Stimulated activated naive CD8-positive, alpha-beta T cell treated with anti-CD3 and anti-CD28 coated beads, Interleukin-15, Interleukin-2, amounts not matched to agents 100 ng/mL and 50 ng/mL, for 24 hours (primary cell): ENCODE data around the gene RPUSD3.

ENCODE experiments used
- H3K27ac Mint-ChIP-seq: one replicate; pipeline ENCODE4 v1.8.0; 2021; ENCODE audit warnings: mild to moderate bottlenecking, mixed read lengths
- H3K27me3 Mint-ChIP-seq: one replicate; pipeline ENCODE4 v1.8.0; 2021; ENCODE audit warnings: mixed read lengths
- H3K36me3 Mint-ChIP-seq: one replicate; pipeline ENCODE4 v1.8.0; 2021; ENCODE audit warnings: low read depth, mixed read lengths
- H3K4me1 Mint-ChIP-seq: one replicate; pipeline ENCODE4 v1.8.0; 2021; ENCODE audit warnings: low read depth, mixed read lengths
- H3K4me3 Mint-ChIP-seq: one replicate; pipeline ENCODE4 v1.8.0; 2021; ENCODE audit warnings: mild to moderate bottlenecking, mixed read lengths
- H3K9me3 Mint-ChIP-seq: one replicate; pipeline ENCODE4 v1.8.0; 2021; ENCODE audit warnings: mixed read lengths

Gene RPUSD3

GRCh38 chr3:9843715-9844438, at the start of gene RPUSD3:
TSS of gene RPUSD3 (minus strand) at chr3:9844008. CDS start at chr3:9843990, 18 bp downstream.
- H3K4me3 Mint-ChIP-seq = peak within 1 kb of the TSS; percentile 97
- no peaks in the 10 kb centered on the region for H3K27me3 Mint-ChIP-seq
- H3K9me3 Mint-ChIP-seq = no peaks in the 10 kb centered on the region
- H3K27ac Mint-ChIP-seq = peak within 1 kb of the TSS; percentile 94
- H3K36me3 Mint-ChIP-seq = peaks cover 28% of the 10 kb centered on the region
- peaks cover 30% of the 10 kb centered on the region for H3K4me1 Mint-ChIP-seq

GRCh38 chr3:9891072-9891622, 47.3 kb upstream of the RPUSD3 start:
- H3K9me3 Mint-ChIP-seq = peaks cover 4% of the 10 kb centered on the region
- peaks cover 52% of the 10 kb centered on the region for H3K4me1 Mint-ChIP-seq
- no peaks in the 10 kb centered on the region for H3K27me3 Mint-ChIP-seq
- peaks cover 45% of the 10 kb centered on the region for H3K36me3 Mint-ChIP-seq
- H3K27ac Mint-ChIP-seq = peak overlapping the region; percentile 95
- H3K4me3 Mint-ChIP-seq = peak overlapping the region; percentile 94

- H3K27me3 Mint-ChIP-seq = no peaks in the 10 kb centered on the region
- peaks cover 4% of the 10 kb centered on the region for H3K9me3 Mint-ChIP-seq
- peak within 1 kb of the TSS; percentile 95 for H3K27ac Mint-ChIP-seq
- H3K36me3 Mint-ChIP-seq = peaks cover 40% of the 10 kb centered on the region
- H3K4me1 Mint-ChIP-seq = peaks cover 47% of the 10 kb centered on the region
- H3K4me3 Mint-ChIP-seq = peak within 1 kb of the TSS; percentile 94
These were observed 46.7 kb upstream of the RPUSD3 start, which contains the start of gene JAGN1 for GRCh38 chr3:9890249-9891071. TSS of gene JAGN1 (plus strand) at chr3:9890610. CDS start at chr3:9890723, 113 bp downstream.

- no peak overlapping the region for H3K27ac Mint-ChIP-seq
- H3K4me1 Mint-ChIP-seq = peaks cover 37% of the 10 kb centered on the region
- H3K36me3 Mint-ChIP-seq = peaks cover 33% of the 10 kb centered on the region
- no peaks in the 10 kb centered on the region for H3K27me3 Mint-ChIP-seq
- no peaks in the 10 kb centered on the region for H3K9me3 Mint-ChIP-seq
- H3K4me3 Mint-ChIP-seq = peak overlapping the region; percentile 94
These were observed 45.6 kb upstream of the RPUSD3 start for GRCh38 chr3:9889405-9889804.

- Mint-ChIP-seq H3K4me1 (peaks cover 29% of the 10 kb centered on the region), H3K27ac (no peak overlapping the region), H3K9me3 (no peaks in the 10 kb centered on the region), H3K36me3 (peaks cover 24% of the 10 kb centered on the region), H3K4me3 (no peak overlapping the region), H3K27me3 (no peaks in the 10 kb centered on the region)
These were observed 44.7 kb upstream of the RPUSD3 start for GRCh38 chr3:9888540-9888939.

GRCh38 chr3:9887480-9887879, 43.7 kb upstream of the RPUSD3 start:
- H3K36me3 Mint-ChIP-seq = peaks cover 14% of the 10 kb centered on the region
- no peaks in the 10 kb centered on the region for H3K9me3 Mint-ChIP-seq
- H3K4me3 Mint-ChIP-seq = no peak overlapping the region
- H3K27me3 Mint-ChIP-seq = no peaks in the 10 kb centered on the region
- peaks cover 19% of the 10 kb centered on the region for H3K4me1 Mint-ChIP-seq
- H3K27ac Mint-ChIP-seq = no peak overlapping the region

- H3K9me3 Mint-ChIP-seq = no peaks in the 10 kb centered on the region
- peaks cover 5% of the 10 kb centered on the region for H3K36me3 Mint-ChIP-seq
- H3K4me1 Mint-ChIP-seq = peaks cover 11% of the 10 kb centered on the region
- no peaks in the 10 kb centered on the region for H3K27me3 Mint-ChIP-seq
- H3K27ac Mint-ChIP-seq = no peak overlapping the region
- no peak overlapping the region for H3K4me3 Mint-ChIP-seq
These were observed 42.5 kb upstream of the RPUSD3 start for GRCh38 chr3:9886328-9886727.

GRCh38 chr3:9884555-9885165, 40.9 kb upstream of the RPUSD3 start:
- Mint-ChIP-seq H3K36me3 (no peaks in the 10 kb centered on the region), H3K4me1 (peaks cover under 1% of the 10 kb centered on the region), H3K4me3 (no peak overlapping the region), H3K27me3 (no peaks in the 10 kb centered on the region), H3K9me3 (no peaks in the 10 kb centered on the region), H3K27ac (no peak overlapping the region)

- no peaks in the 10 kb centered on the region for H3K27me3 Mint-ChIP-seq
These were observed 40.1 kb upstream of the RPUSD3 start for GRCh38 chr3:9883706-9884554.

GRCh38 chr3:9881441-9881840, 37.6 kb upstream of the RPUSD3 start:
- Mint-ChIP-seq H3K27me3 (no peaks in the 10 kb centered on the region), H3K27ac (no peak overlapping the region), H3K9me3 (no peaks in the 10 kb centered on the region)

More at GRCh38 chr3:9883706-9884554, 40.1 kb upstream of the RPUSD3 start:
- Mint-ChIP-seq H3K4me1 (no peaks in the 10 kb centered on the region), H3K4me3 (no peak overlapping the region), H3K36me3 (no peaks in the 10 kb centered on the region), H3K27ac (no peak overlapping the region), H3K9me3 (no peaks in the 10 kb centered on the region)

GRCh38 chr3:9879830-9880549, 36.2 kb upstream of the RPUSD3 start, which contains the start of gene CIDEC:
TSS of gene CIDEC (minus strand) at chr3:9880253. CDS start at chr3:9878486, 1,767 bp downstream.
- H3K36me3 Mint-ChIP-seq = no peaks in the 10 kb centered on the region
- H3K9me3 Mint-ChIP-seq = no peaks in the 10 kb centered on the region
- no peak within 1 kb of the TSS for H3K27ac Mint-ChIP-seq
- no peaks in the 10 kb centered on the region for H3K27me3 Mint-ChIP-seq
- no peak within 1 kb of the TSS for H3K4me3 Mint-ChIP-seq
- H3K4me1 Mint-ChIP-seq = no peaks in the 10 kb centered on the region

More at GRCh38 chr3:9881441-9881840, 37.6 kb upstream of the RPUSD3 start:
- no peak overlapping the region for H3K4me3 Mint-ChIP-seq
- H3K36me3 Mint-ChIP-seq = no peaks in the 10 kb centered on the region
- no peaks in the 10 kb centered on the region for H3K4me1 Mint-ChIP-seq

- Mint-ChIP-seq H3K9me3 (no peaks in the 10 kb centered on the region), H3K4me3 (no peak overlapping the region), H3K36me3 (no peaks in the 10 kb centered on the region), H3K27me3 (no peaks in the 10 kb centered on the region), H3K27ac (no peak overlapping the region), H3K4me1 (no peaks in the 10 kb centered on the region)
These were observed 34.9 kb upstream of the RPUSD3 start for GRCh38 chr3:9878700-9879099.

GRCh38 chr3:9876991-9877390, 33.2 kb upstream of the RPUSD3 start:
- Mint-ChIP-seq H3K36me3 (no peaks in the 10 kb centered on the region), H3K27me3 (no peaks in the 10 kb centered on the region), H3K27ac (no peak overlapping the region), H3K4me3 (no peak overlapping the region), H3K9me3 (no peaks in the 10 kb centered on the region), H3K4me1 (no peaks in the 10 kb centered on the region)
